Ishikawa (cell line): ENCODE measurements around the gene CCDC73.

Source experiments
- CEBPB ChIP-seq: IDR thresholded peaks from 2 replicates; pipeline ENCODE4 v1.6.1; 2012
- CREB1 ChIP-seq: IDR thresholded peaks from 2 replicates; pipeline ENCODE4 v1.6.1; 2012; ENCODE audit warnings: low read depth
- EGR1 ChIP-seq: IDR thresholded peaks from 2 replicates; pipeline ENCODE4 v1.6.1; 2012
- EP300 ChIP-seq: IDR thresholded peaks from 2 replicates; pipeline ENCODE4 v1.6.1; 2012; ENCODE audit warnings: borderline replicate concordance
- FOXM1 ChIP-seq: IDR thresholded peaks from 2 replicates; pipeline ENCODE4 v1.6.1; 2012; ENCODE audit warnings: low read depth, borderline replicate concordance
- MAX ChIP-seq: IDR thresholded peaks from 2 replicates; pipeline ENCODE4 v1.6.1; 2012
- NFIC ChIP-seq: IDR thresholded peaks from 2 replicates; pipeline ENCODE4 v1.6.1; 2012
- RAD21 ChIP-seq: IDR thresholded peaks from 2 replicates; pipeline ENCODE4 v1.6.1; 2012; ENCODE audit warnings: low read depth
- REST ChIP-seq: IDR thresholded peaks from 2 replicates; pipeline ENCODE4 v1.6.1; 2012; ENCODE audit warnings: low read depth, mild to moderate bottlenecking
- TAF1 ChIP-seq: IDR thresholded peaks from 2 replicates; pipeline ENCODE4 v1.6.1; 2012; ENCODE audit warnings: low read depth, mild to moderate bottlenecking
- TCF12 ChIP-seq: IDR thresholded peaks from 2 replicates; pipeline ENCODE4 v1.6.1; 2012; ENCODE audit warnings: low read depth
- TEAD4 ChIP-seq: IDR thresholded peaks from 2 replicates; pipeline ENCODE4 v1.6.1; 2012
- USF1 ChIP-seq: IDR thresholded peaks from 2 replicates; pipeline ENCODE4 v1.6.1; 2012
- YY1 ChIP-seq: IDR thresholded peaks from 2 replicates; pipeline ENCODE4 v1.6.1; 2012; ENCODE audit warnings: low read depth
- ZBTB7A ChIP-seq: IDR thresholded peaks from 2 replicates; pipeline ENCODE4 v1.6.1; 2012; ENCODE audit warnings: low read depth

CCDC73 gene

GRCh38 chr11:32574421-32574820 lies 220.0 kb downstream of the CCDC73 start:
- TF ChIP-seq TCF12 (no peak), CEBPB (no peak), EGR1 (no peak), RAD21 (no peak), CREB1 (no peak), FOXM1 (no peak), ZBTB7A (no peak), EP300 (no peak), REST (no peak), TAF1 (no peak), TEAD4 (no peak), MAX (no peak), YY1 (no peak)

GRCh38 chr11:32573228-32573627 lies 221.2 kb downstream of the CCDC73 start:
- TF ChIP-seq EP300: no peak
- TF ChIP-seq YY1: no peak
- TF ChIP-seq TCF12: no peak
- TF ChIP-seq ZBTB7A: no peak
- no peak for TF ChIP-seq EGR1
- TF ChIP-seq USF1: no peak
- no peak for TF ChIP-seq REST
- no peak for TF ChIP-seq NFIC
- no peak for TF ChIP-seq CREB1
- no peak for TF ChIP-seq TAF1
- no peak for TF ChIP-seq MAX
- no peak for TF ChIP-seq FOXM1

- TF ChIP-seq EP300: no peak
- TF ChIP-seq ZBTB7A: no peak
- no peak for TF ChIP-seq FOXM1
- no peak for TF ChIP-seq RAD21
- no peak for TF ChIP-seq EGR1
- no peak for TF ChIP-seq USF1
- TF ChIP-seq TAF1: no peak
- no peak for TF ChIP-seq TCF12
Measured at GRCh38 chr11:32571039-32571438, 223.4 kb downstream of the CCDC73 start.

- TF ChIP-seq ZBTB7A (no peak), CREB1 (no peak), MAX (no peak), TEAD4 (no peak), RAD21 (no peak)
Measured at GRCh38 chr11:32569313-32569881, 225.1 kb downstream of the CCDC73 start.

- TF ChIP-seq TEAD4 (no peak), MAX (no peak), USF1 (no peak), TAF1 (no peak)
Measured at GRCh38 chr11:32567154-32567553, 227.3 kb downstream of the CCDC73 start.

GRCh38 chr11:32566517-32566916 lies 227.9 kb downstream of the CCDC73 start:
- TF ChIP-seq TCF12 (no peak), TEAD4 (no peak), USF1 (no peak), YY1 (no peak), FOXM1 (no peak), CREB1 (no peak), REST (no peak), EP300 (no peak), ZBTB7A (no peak), EGR1 (no peak), CEBPB (no peak), NFIC (no peak), TAF1 (no peak), RAD21 (no peak), MAX (no peak)
